GM18505 (cell line): ENCODE data around the gene NDRG4.

Experiments
- ATAC-seq: cut with Tn5 transposase; IDR thresholded peaks from one replicate; pipeline ENCODE4 v1.9.1; 2021; ENCODE audit not compliant: unreplicated experiment
- POLR2A ChIP-seq: IDR thresholded peaks from 4 replicates; pipeline ENCODE4 v1.6.1; 2011; ENCODE audit warnings: borderline replicate concordance; ENCODE audit not compliant: insufficient read depth, insufficient read length; ENCODE audit errors: extremely low read depth

NDRG4 gene

GRCh38 chr16:58499615-58500351 lies at the start of gene NDRG4:
Gene NDRG4 (plus strand): TSS chr16:58500143. CDS start chr16:58500249, 106 bp downstream.
- ATAC-seq: no peak
- no peak for TF ChIP-seq POLR2A

GRCh38 chr16:58450590-58450989 lies 49.4 kb upstream of the NDRG4 start:
- TF ChIP-seq POLR2A: no peak
- ATAC-seq: no peak

GRCh38 chr16:58451265-58451689 lies 48.7 kb upstream of the NDRG4 start:
- TF ChIP-seq POLR2A: no peak
- ATAC-seq: no peak

GRCh38 chr16:58451945-58452401 lies 48.0 kb upstream of the NDRG4 start:
- no peak for TF ChIP-seq POLR2A
- ATAC-seq: no peak

DNA sequence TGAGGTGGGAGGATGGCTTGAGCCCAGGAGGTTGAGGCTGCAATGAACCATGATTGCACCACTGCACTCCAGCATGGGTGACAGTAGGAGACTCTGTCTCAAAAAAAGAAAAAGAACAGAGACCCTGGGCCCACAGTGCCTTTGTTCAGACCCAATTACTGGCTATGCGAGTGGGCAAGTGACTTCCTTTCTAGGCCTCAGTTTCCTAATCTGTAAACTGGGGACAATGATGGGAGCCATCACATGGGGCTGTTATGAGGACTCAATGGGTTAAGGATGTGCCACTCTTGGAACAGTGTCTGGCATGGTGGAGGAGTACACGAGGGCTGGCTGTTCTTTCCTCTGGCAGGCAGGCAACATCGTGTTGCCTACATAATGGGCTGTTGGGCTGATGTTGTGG lies 47.3 kb upstream of the NDRG4 start:
- no peak for TF ChIP-seq POLR2A
- no peak for ATAC-seq

DNA sequence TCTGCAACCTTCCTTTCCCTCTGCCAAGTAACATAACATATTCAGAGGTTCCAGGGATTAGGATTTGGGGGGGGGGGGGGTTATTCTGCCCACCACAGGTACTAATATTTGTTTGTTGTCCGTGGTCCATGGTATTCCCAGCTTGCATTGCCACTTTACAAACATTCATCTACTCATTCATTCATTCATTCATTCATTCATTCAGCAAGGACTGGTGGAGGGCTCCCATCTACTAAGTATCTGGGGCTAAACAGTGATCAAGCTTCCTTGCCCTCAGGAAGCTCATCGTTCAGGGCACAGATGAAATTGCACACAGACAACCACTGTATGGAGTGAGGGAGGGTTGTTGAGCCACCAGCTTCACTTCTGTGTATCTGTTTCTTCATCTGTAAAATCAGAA lies 45.8 kb upstream of the NDRG4 start:
- no peak for ATAC-seq
- no peak for TF ChIP-seq POLR2A

DNA sequence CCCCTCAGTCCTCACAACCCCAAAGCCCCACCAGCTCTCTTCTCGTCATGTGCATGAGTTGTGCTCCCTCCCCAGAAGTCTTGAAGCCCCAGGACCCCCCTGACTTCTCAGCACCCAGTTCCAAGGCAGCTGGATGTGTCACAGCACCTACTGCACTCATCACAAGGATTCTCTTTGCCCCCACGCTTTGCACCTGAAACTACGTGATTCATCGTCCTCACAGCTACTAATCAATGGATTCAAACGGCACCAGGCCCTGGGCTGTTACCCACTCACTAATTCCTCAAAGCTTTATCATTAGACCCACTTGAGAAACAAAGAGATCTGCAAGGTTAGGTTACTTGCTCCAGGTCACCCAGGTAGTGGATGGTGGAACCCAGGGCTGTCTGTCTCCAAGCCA lies 45.1 kb upstream of the NDRG4 start:
- no peak for TF ChIP-seq POLR2A
- ATAC-seq: no peak

GRCh38 chr16:58455750-58456149 lies 44.2 kb upstream of the NDRG4 start:
- no peak for TF ChIP-seq POLR2A
- no peak for ATAC-seq

GRCh38 chr16:58456193-58456592 lies 43.8 kb upstream of the NDRG4 start:
- ATAC-seq: no peak

GRCh38 chr16:58458606-58459343 lies 41.2 kb upstream of the NDRG4 start:
- no peak for TF ChIP-seq POLR2A

More at GRCh38 chr16:58456193-58456592, 43.8 kb upstream of the NDRG4 start:
- no peak for TF ChIP-seq POLR2A

DNA sequence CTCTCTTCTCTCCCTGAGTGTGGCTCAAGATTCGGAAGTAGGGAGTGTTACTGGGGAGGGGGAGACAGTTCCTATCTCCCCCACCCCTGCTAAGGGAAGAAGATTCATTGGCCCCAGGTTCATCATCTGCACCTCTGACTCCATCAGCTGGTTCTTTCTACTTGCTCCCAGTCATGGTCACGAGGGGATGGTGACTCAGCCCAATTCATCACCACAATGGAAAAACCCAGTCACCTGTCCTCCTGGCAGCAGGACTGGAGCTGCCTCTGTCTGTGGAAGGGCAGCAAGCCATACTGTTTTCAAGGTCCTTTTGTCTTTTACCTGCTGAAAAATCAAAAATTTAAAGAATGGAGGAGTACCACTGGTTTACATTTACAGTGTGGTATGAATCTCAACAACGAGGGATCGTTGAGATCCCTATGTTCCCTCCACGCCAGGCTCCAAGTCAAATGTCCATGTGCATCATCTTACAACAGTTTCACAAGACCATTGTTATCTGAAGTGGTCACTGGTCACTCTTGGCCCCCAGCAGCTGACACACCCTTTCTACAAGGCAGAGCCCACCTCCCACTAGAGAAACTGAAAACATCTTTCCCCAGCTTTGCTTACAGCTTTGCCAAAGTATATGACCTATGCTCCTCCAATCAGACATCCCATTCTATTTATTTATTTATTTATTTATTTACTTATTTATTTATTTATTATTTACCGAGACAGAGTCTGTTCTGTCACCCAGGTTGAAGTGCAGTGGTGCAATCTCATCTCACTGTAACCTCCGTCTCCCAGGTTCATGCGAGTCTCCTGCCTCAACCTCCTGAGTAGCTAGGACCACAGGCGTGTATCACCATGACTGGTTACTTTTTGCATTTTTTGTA lies 40.4 kb upstream of the NDRG4 start:
- TF ChIP-seq POLR2A: no peak
- ATAC-seq: no peak

More at GRCh38 chr16:58458606-58459343, 41.2 kb upstream of the NDRG4 start:
- ATAC-seq: no peak

GRCh38 chr16:58460219-58460610 lies 39.7 kb upstream of the NDRG4 start:
- TF ChIP-seq POLR2A: no peak
- no peak for ATAC-seq

- TF ChIP-seq POLR2A: no peak
- no peak for ATAC-seq
These were observed 38.9 kb upstream of the NDRG4 start for GRCh38 chr16:58461056-58461455.
